Smooth muscle cell (in vitro differentiated cells): ENCODE data around the gene PAK1. TPM values are rescaled to one million over a fixed set of nuclear protein-coding genes. Genes with fewer than 3 reads are reported as not detected.

Experiments
- DNase-seq: peaks from one replicate; lab custom pipeline; 2025; ENCODE audit not compliant: unreplicated experiment; lab: John Stamatoyannopoulos, UW
- H2AFZ ChIP-seq: fragments of 200-600 bp; sonication (generic); 2 replicates; pipeline ENCODE4 v1.6.0; 2016; ENCODE audit warnings: antibody characterized with exemption, low read depth, mild to moderate bottlenecking
- H3F3A ChIP-seq: fragments of 200-600 bp; sonication (generic); 2 replicates; pipeline ENCODE4 v1.6.0; 2017; ENCODE audit warnings: antibody characterized with exemption, low read depth
- H3K27ac ChIP-seq: fragments of 200-600 bp; sonication (generic); 2 replicates; pipeline ENCODE4 v1.5.1; 2016; ENCODE audit warnings: low read depth, mild to moderate bottlenecking
- H3K27me3 ChIP-seq: fragments of 200-600 bp; sonication (generic); 2 replicates; pipeline ENCODE4 v1.6.1; 2016; ENCODE audit warnings: low read depth, mild to moderate bottlenecking
- H3K36me3 ChIP-seq: fragments of 200-600 bp; sonication (generic); 2 replicates; pipeline ENCODE4 v1.5.1; 2016; ENCODE audit warnings: low read depth
- H3K4me1 ChIP-seq: fragments of 200-600 bp; sonication (generic); 2 replicates; pipeline ENCODE4 v1.5.1; 2016; ENCODE audit warnings: low read depth
- H3K4me2 ChIP-seq: fragments of 200-600 bp; sonication (generic); 2 replicates; pipeline ENCODE4 v1.6.0; 2016; ENCODE audit warnings: mild to moderate bottlenecking
- H3K4me3 ChIP-seq: fragments of 200-600 bp; sonication (generic); 2 replicates; pipeline ENCODE4 v1.5.1; 2016; ENCODE audit warnings: mild to moderate bottlenecking
- H3K79me2 ChIP-seq: fragments of 200-600 bp; sonication (generic); 2 replicates; pipeline ENCODE4 v1.6.0; 2016; ENCODE audit warnings: low read depth, mild to moderate bottlenecking
- H3K9ac ChIP-seq: fragments of 200-600 bp; sonication (generic); 2 replicates; pipeline ENCODE4 v1.6.0; 2016; ENCODE audit warnings: low read depth
- H3K9me3 ChIP-seq: fragments of 200-600 bp; sonication (generic); replicated peaks from 2 replicates; pipeline ENCODE4 v1.5.1; 2016; ENCODE audit warnings: low read depth
- H4K20me1 ChIP-seq: fragments of 200-600 bp; sonication (generic); 2 replicates; pipeline ENCODE4 v1.6.0; 2016; ENCODE audit warnings: low read depth
- WGBS: methylation state at CpG from one replicate; pipeline ENCODE4 v1.1.7; 2016; ENCODE audit warnings: low lambda C conversion rate; 5-methylcytosine and 5-hydroxymethylcytosine counted together
- polyA plus RNA-seq: library from polyadenylated mRNA; unstranded; fragments of >200 nt; fragmentation: Nextera tagmentation; extraction: Ambion mirVana; gene quantifications from 2 replicates; pipeline ENCODE4 v1.2.1, GENCODE V29; 2016
- total RNA-seq: library from RNA; depleted of rRNA; stranded (reverse); fragments of >200 nt; gene quantifications from 2 replicates; pipeline ENCODE4 v1.2.3, GENCODE V29; 2014
- TF ChIP-seq, protein P1 (sequence below): fragments of 200-600 bp; sonication (generic); IDR thresholded peaks from 2 replicates; pipeline ENCODE4 v1.5.1; 2017; ENCODE audit warnings: borderline replicate concordance, mild to moderate bottlenecking, antibody characterized with exemption; ENCODE audit not compliant: insufficient read depth, poor library complexity, severe bottlenecking

PAK1 gene
- total and polyA plus RNA-seq, 2 experiments from 2014 or later: 20.5 to 31.7 TPM

DNA sequence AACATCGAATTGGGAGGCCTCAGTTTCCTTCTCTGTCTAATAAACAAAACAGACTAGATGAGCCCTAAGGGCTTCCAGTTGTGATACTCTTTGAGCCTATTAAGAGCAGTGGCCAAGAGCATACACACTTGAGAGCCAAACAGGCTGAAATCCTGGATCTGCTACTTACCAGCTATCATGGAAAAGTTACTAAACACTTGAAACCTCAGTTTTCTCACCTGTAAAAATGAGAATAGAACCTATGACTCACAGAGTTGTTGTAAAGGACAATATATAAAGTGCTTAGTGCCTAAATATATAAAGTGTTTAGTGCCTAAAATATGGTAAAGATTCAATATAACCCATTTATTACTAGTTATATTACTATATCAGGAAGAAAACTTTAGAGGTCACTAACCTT, 148.7 kb downstream of the PAK1 start:
- no peak for DNase-seq
- Histone ChIP-seq H3K36me3 (no peaks in the 10 kb centered on the region), H3K79me2 (no peaks in the 10 kb centered on the region), H3K9ac (no peak overlapping the region), H3K9me3 (no peaks in the 10 kb centered on the region), H3K4me2 (no peak overlapping the region), H3K27ac (no peak overlapping the region), H3K4me1 (no peaks in the 10 kb centered on the region), H4K20me1 (no peaks in the 10 kb centered on the region), H3F3A (no peaks in the 10 kb centered on the region), H3K27me3 (no peaks in the 10 kb centered on the region), H2AFZ (no peak overlapping the region), H3K4me3 (no peak overlapping the region)
- TF ChIP-seq, protein P1, sequence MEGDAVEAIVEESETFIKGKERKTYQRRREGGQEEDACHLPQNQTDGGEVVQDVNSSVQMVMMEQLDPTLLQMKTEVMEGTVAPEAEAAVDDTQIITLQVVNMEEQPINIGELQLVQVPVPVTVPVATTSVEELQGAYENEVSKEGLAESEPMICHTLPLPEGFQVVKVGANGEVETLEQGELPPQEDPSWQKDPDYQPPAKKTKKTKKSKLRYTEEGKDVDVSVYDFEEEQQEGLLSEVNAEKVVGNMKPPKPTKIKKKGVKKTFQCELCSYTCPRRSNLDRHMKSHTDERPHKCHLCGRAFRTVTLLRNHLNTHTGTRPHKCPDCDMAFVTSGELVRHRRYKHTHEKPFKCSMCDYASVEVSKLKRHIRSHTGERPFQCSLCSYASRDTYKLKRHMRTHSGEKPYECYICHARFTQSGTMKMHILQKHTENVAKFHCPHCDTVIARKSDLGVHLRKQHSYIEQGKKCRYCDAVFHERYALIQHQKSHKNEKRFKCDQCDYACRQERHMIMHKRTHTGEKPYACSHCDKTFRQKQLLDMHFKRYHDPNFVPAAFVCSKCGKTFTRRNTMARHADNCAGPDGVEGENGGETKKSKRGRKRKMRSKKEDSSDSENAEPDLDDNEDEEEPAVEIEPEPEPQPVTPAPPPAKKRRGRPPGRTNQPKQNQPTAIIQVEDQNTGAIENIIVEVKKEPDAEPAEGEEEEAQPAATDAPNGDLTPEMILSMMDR: no peak
- WGBS: 96% methylated on average over 1 of the region's 1 CpG

DNA sequence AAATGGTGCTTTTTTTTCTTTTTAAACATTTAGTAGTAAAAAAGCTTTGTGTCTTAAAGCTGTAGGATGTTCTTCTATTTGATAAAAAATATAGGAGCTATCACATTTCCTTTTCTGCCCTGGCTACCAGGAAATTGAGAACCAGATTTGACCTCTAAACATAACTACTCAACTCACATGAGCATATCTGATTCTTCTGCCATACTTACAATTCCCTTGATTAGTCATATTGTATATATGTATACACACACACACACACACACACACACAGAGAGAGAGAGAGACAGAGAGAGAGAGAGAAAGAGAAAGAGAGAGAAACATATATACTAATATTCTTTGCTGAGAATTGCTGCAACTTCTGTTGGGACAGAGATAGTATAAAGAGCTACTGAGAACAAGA, 149.4 kb downstream of the PAK1 start:
- Histone ChIP-seq H3K79me2 (no peaks in the 10 kb centered on the region), H3K27me3 (no peaks in the 10 kb centered on the region), H3K4me3 (no peak overlapping the region)

GRCh38 chr11:77322926-77323590, 150.8 kb downstream of the PAK1 start:
- DNase-seq: no peak
- H3K4me2 ChIP-seq: no peak overlapping the region
- 90% methylated on average over 2 of the region's 2 CpGs for WGBS
- H3K27me3 ChIP-seq: no peaks in the 10 kb centered on the region
- H3K9ac ChIP-seq: no peak overlapping the region
- no peak overlapping the region for H3K4me3 ChIP-seq
- no peaks in the 10 kb centered on the region for H3K4me1 ChIP-seq
- H3K36me3 ChIP-seq: no peaks in the 10 kb centered on the region
- H3K27ac ChIP-seq: no peak overlapping the region
- H3F3A ChIP-seq: no peaks in the 10 kb centered on the region
- H4K20me1 ChIP-seq: no peaks in the 10 kb centered on the region
- H3K9me3 ChIP-seq: no peaks in the 10 kb centered on the region
- TF ChIP-seq, protein P1: no peak
- no peaks in the 10 kb centered on the region for H3K79me2 ChIP-seq
- H2AFZ ChIP-seq: no peak overlapping the region

More for the DNA sequence above, 149.4 kb downstream of the PAK1 start:
- DNase-seq: no peak
- Histone ChIP-seq H3K9me3 (no peaks in the 10 kb centered on the region), H2AFZ (no peak overlapping the region), H3K27ac (no peak overlapping the region), H3F3A (no peaks in the 10 kb centered on the region), H3K4me2 (no peak overlapping the region), H3K36me3 (no peaks in the 10 kb centered on the region), H4K20me1 (no peaks in the 10 kb centered on the region), H3K9ac (no peak overlapping the region), H3K4me1 (no peaks in the 10 kb centered on the region)
- TF ChIP-seq, protein P1: no peak

DNA sequence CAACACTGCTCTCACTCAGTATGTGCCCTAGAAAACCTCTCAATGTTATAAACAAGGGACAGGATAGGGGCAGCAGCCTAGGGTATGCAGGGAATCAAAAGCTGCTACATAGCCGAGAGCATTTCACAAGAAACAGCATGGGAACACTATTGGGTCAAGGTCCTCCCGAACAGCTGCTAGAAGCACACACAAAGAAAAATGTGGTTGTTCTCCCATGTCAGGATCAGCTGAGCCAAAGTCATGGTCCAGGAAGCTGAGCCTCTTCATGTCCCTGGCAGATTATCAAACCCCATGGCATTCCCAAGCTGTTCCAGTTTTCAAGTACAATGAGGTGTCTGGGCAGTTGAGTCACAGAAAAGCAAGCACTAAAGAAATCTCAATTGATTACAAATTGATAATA, 151.4 kb downstream of the PAK1 start:
- Histone ChIP-seq H3K27ac (no peak overlapping the region), H3K9ac (no peak overlapping the region), H3K4me1 (no peaks in the 10 kb centered on the region), H3K4me3 (no peak overlapping the region), H3F3A (no peaks in the 10 kb centered on the region), H3K4me2 (no peak overlapping the region), H3K36me3 (no peaks in the 10 kb centered on the region), H3K9me3 (no peaks in the 10 kb centered on the region), H3K79me2 (no peaks in the 10 kb centered on the region), H3K27me3 (no peaks in the 10 kb centered on the region), H4K20me1 (no peaks in the 10 kb centered on the region), H2AFZ (no peak overlapping the region)
- no peak for DNase-seq
- WGBS: 98% methylated on average over 2 of the region's 2 CpGs
- TF ChIP-seq, protein P1: no peak
